ENCODE data around the gene SLC22A14.

GRCh38 chr3:38315488-38316230, 33.6 kb downstream of the SLC22A14 start:
- TF ChIP-seq POLR2AphosphoS5 (IDR thresholded peaks at IDR 0.05; ENCODE audit: borderline replicate concordance, low read depth, low read length) = no peak
- TF ChIP-seq EZH2 (IDR thresholded peaks at IDR 0.05) = no peak
- no peak for TF ChIP-seq FOXP2 (optimal IDR thresholded peaks at IDR 0.05; ENCODE audit: control extremely low read depth, extremely low read length, insufficient read depth)

Data from SK-N-MC (cell line).